ENCODE data around the gene SOD2.
"Not testable (repeated sequence)": the region's sequence is repeated elsewhere in the genome, so short reads cannot be mapped to it uniquely, and the experiment has no call there.

The SOD2 gene

GRCh38 chr6:159719287-159719686, 26.2 kb upstream of the SOD2 start:
- no peak for DNase-seq
- Histone ChIP-seq H3K27ac (ENCODE audit: insufficient read depth, low read length, poor library complexity, severe bottlenecking) (no peak overlapping the region), H3K4me3 (ENCODE audit: insufficient read depth, low read depth, low read length, poor library complexity, severe bottlenecking) (no peak overlapping the region), H3K9me3 (ENCODE audit: control insufficient read depth, low read length) (no peaks in the 10 kb centered on the region), H3K4me1 (ENCODE audit: control insufficient read depth, insufficient read depth, low read length, poor library complexity, severe bottlenecking) (no peaks in the 10 kb centered on the region), H3K27me3 (replicated peaks; ENCODE audit: control insufficient read depth, insufficient read depth, low read length, poor library complexity, severe bottlenecking) (no peaks in the 10 kb centered on the region), H3K36me3 (ENCODE audit: control insufficient read depth, insufficient read depth, low read length) (no peaks in the 10 kb centered on the region)

GRCh38 chr6:159718634-159719033, 25.6 kb upstream of the SOD2 start:
- Histone ChIP-seq H3K4me1 (ENCODE audit: control insufficient read depth, insufficient read depth, low read length, poor library complexity, severe bottlenecking) (no peaks in the 10 kb centered on the region), H3K36me3 (ENCODE audit: control insufficient read depth, insufficient read depth, low read length) (no peaks in the 10 kb centered on the region), H3K9me3 (ENCODE audit: control insufficient read depth, low read length) (no peaks in the 10 kb centered on the region), H3K27me3 (replicated peaks; ENCODE audit: control insufficient read depth, insufficient read depth, low read length, poor library complexity, severe bottlenecking) (no peaks in the 10 kb centered on the region), H3K4me3 (ENCODE audit: insufficient read depth, low read depth, low read length, poor library complexity, severe bottlenecking) (no peak overlapping the region), H3K27ac (ENCODE audit: insufficient read depth, low read length, poor library complexity, severe bottlenecking) (no peak overlapping the region)
- no peak for DNase-seq

- H3K36me3 ChIP-seq (ENCODE audit: control insufficient read depth, insufficient read depth, low read length), result no peaks in the 10 kb centered on the region
- no peaks in the 10 kb centered on the region for H3K27me3 ChIP-seq (replicated peaks; ENCODE audit: control insufficient read depth, insufficient read depth, low read length, poor library complexity, severe bottlenecking)
- no peak overlapping the region for H3K4me3 ChIP-seq (ENCODE audit: insufficient read depth, low read depth, low read length, poor library complexity, severe bottlenecking)
- H3K27ac ChIP-seq (ENCODE audit: insufficient read depth, low read length, poor library complexity, severe bottlenecking), result no peak overlapping the region
- H3K4me1 ChIP-seq (ENCODE audit: control insufficient read depth, insufficient read depth, low read length, poor library complexity, severe bottlenecking), result no peaks in the 10 kb centered on the region
- DNase-seq, result no peak
- H3K9me3 ChIP-seq (ENCODE audit: control insufficient read depth, low read length), result no peaks in the 10 kb centered on the region
Measured at GRCh38 chr6:159716247-159717096, 23.4 kb upstream of the SOD2 start.

GRCh38 chr6:159715605-159716004, 22.6 kb upstream of the SOD2 start:
- no peak for DNase-seq
- Histone ChIP-seq H3K4me3 (ENCODE audit: insufficient read depth, low read depth, low read length, poor library complexity, severe bottlenecking) (no peak overlapping the region), H3K27ac (ENCODE audit: insufficient read depth, low read length, poor library complexity, severe bottlenecking) (no peak overlapping the region), H3K27me3 (replicated peaks; ENCODE audit: control insufficient read depth, insufficient read depth, low read length, poor library complexity, severe bottlenecking) (no peaks in the 10 kb centered on the region), H3K36me3 (ENCODE audit: control insufficient read depth, insufficient read depth, low read length) (no peaks in the 10 kb centered on the region), H3K4me1 (ENCODE audit: control insufficient read depth, insufficient read depth, low read length, poor library complexity, severe bottlenecking) (no peaks in the 10 kb centered on the region), H3K9me3 (ENCODE audit: control insufficient read depth, low read length) (no peaks in the 10 kb centered on the region)

GRCh38 chr6:159715166-159715565, 22.1 kb upstream of the SOD2 start:
- no peak for DNase-seq
- Histone ChIP-seq H3K4me1 (ENCODE audit: control insufficient read depth, insufficient read depth, low read length, poor library complexity, severe bottlenecking) (no peaks in the 10 kb centered on the region), H3K27ac (ENCODE audit: insufficient read depth, low read length, poor library complexity, severe bottlenecking) (no peak overlapping the region), H3K27me3 (replicated peaks; ENCODE audit: control insufficient read depth, insufficient read depth, low read length, poor library complexity, severe bottlenecking) (no peaks in the 10 kb centered on the region), H3K9me3 (ENCODE audit: control insufficient read depth, low read length) (no peaks in the 10 kb centered on the region), H3K36me3 (ENCODE audit: control insufficient read depth, insufficient read depth, low read length) (no peaks in the 10 kb centered on the region), H3K4me3 (ENCODE audit: insufficient read depth, low read depth, low read length, poor library complexity, severe bottlenecking) (no peak overlapping the region)

- H3K4me1 ChIP-seq (ENCODE audit: control insufficient read depth, insufficient read depth, low read length, poor library complexity, severe bottlenecking), result no peaks in the 10 kb centered on the region
- no peak overlapping the region for H3K27ac ChIP-seq (ENCODE audit: insufficient read depth, low read length, poor library complexity, severe bottlenecking)
Measured at GRCh38 chr6:159714404-159714803, 21.4 kb upstream of the SOD2 start.

GRCh38 chr6:159713984-159714383, 20.9 kb upstream of the SOD2 start:
- Histone ChIP-seq H3K27me3 (replicated peaks; ENCODE audit: control insufficient read depth, insufficient read depth, low read length, poor library complexity, severe bottlenecking) (no peaks in the 10 kb centered on the region), H3K9me3 (ENCODE audit: control insufficient read depth, low read length) (no peaks in the 10 kb centered on the region), H3K4me3 (ENCODE audit: insufficient read depth, low read depth, low read length, poor library complexity, severe bottlenecking) (no peak overlapping the region), H3K4me1 (ENCODE audit: control insufficient read depth, insufficient read depth, low read length, poor library complexity, severe bottlenecking) (no peaks in the 10 kb centered on the region), H3K36me3 (ENCODE audit: control insufficient read depth, insufficient read depth, low read length) (no peaks in the 10 kb centered on the region), H3K27ac (ENCODE audit: insufficient read depth, low read length, poor library complexity, severe bottlenecking) (no peak overlapping the region)
- DNase-seq, result no peak

More at GRCh38 chr6:159714404-159714803, 21.4 kb upstream of the SOD2 start:
- DNase-seq, result no peak
- Histone ChIP-seq H3K9me3 (ENCODE audit: control insufficient read depth, low read length) (no peaks in the 10 kb centered on the region), H3K27me3 (replicated peaks; ENCODE audit: control insufficient read depth, insufficient read depth, low read length, poor library complexity, severe bottlenecking) (no peaks in the 10 kb centered on the region), H3K36me3 (ENCODE audit: control insufficient read depth, insufficient read depth, low read length) (no peaks in the 10 kb centered on the region), H3K4me3 (ENCODE audit: insufficient read depth, low read depth, low read length, poor library complexity, severe bottlenecking) (no peak overlapping the region)

- H3K27ac ChIP-seq (ENCODE audit: insufficient read depth, low read length, poor library complexity, severe bottlenecking); H3K9me3 ChIP-seq (ENCODE audit: control insufficient read depth, low read length); H3K27me3 ChIP-seq (replicated peaks; ENCODE audit: control insufficient read depth, insufficient read depth, low read length, poor library complexity, severe bottlenecking); H3K4me3 ChIP-seq (ENCODE audit: insufficient read depth, low read depth, low read length, poor library complexity, severe bottlenecking); H3K4me1 ChIP-seq (ENCODE audit: control insufficient read depth, insufficient read depth, low read length, poor library complexity, severe bottlenecking); DNase-seq; H3K36me3 ChIP-seq (ENCODE audit: control insufficient read depth, insufficient read depth, low read length): not testable (repeated sequence)
Measured at GRCh38 chr6:159712389-159712788, 19.3 kb upstream of the SOD2 start.

GRCh38 chr6:159710603-159711002, 17.6 kb upstream of the SOD2 start:
- not testable (repeated sequence) for H3K9me3 ChIP-seq (ENCODE audit: control insufficient read depth, low read length); H3K27me3 ChIP-seq (replicated peaks; ENCODE audit: control insufficient read depth, insufficient read depth, low read length, poor library complexity, severe bottlenecking); H3K36me3 ChIP-seq (ENCODE audit: control insufficient read depth, insufficient read depth, low read length); H3K27ac ChIP-seq (ENCODE audit: insufficient read depth, low read length, poor library complexity, severe bottlenecking); DNase-seq; H3K4me3 ChIP-seq (ENCODE audit: insufficient read depth, low read depth, low read length, poor library complexity, severe bottlenecking); H3K4me1 ChIP-seq (ENCODE audit: control insufficient read depth, insufficient read depth, low read length, poor library complexity, severe bottlenecking)

- no peaks in the 10 kb centered on the region for H3K27me3 ChIP-seq (replicated peaks; ENCODE audit: control insufficient read depth, insufficient read depth, low read length, poor library complexity, severe bottlenecking)
- no peaks in the 10 kb centered on the region for H3K4me1 ChIP-seq (ENCODE audit: control insufficient read depth, insufficient read depth, low read length, poor library complexity, severe bottlenecking)
- no peak overlapping the region for H3K4me3 ChIP-seq (ENCODE audit: insufficient read depth, low read depth, low read length, poor library complexity, severe bottlenecking)
- H3K27ac ChIP-seq (ENCODE audit: insufficient read depth, low read length, poor library complexity, severe bottlenecking), result no peak overlapping the region
- H3K36me3 ChIP-seq (ENCODE audit: control insufficient read depth, insufficient read depth, low read length), result no peaks in the 10 kb centered on the region
- DNase-seq, result no peak
- no peaks in the 10 kb centered on the region for H3K9me3 ChIP-seq (ENCODE audit: control insufficient read depth, low read length)
Measured at GRCh38 chr6:159701413-159701999, 8.5 kb upstream of the SOD2 start.
